Measurements from ENCODE around the gene KRTAP10-5. TPM values are rescaled to one million over a fixed set of nuclear protein-coding genes. Genes with fewer than 3 reads are reported as not detected.

Gene KRTAP10-5
- total RNA-seq, 4 donors from 2014 or later: not detected

DNA sequence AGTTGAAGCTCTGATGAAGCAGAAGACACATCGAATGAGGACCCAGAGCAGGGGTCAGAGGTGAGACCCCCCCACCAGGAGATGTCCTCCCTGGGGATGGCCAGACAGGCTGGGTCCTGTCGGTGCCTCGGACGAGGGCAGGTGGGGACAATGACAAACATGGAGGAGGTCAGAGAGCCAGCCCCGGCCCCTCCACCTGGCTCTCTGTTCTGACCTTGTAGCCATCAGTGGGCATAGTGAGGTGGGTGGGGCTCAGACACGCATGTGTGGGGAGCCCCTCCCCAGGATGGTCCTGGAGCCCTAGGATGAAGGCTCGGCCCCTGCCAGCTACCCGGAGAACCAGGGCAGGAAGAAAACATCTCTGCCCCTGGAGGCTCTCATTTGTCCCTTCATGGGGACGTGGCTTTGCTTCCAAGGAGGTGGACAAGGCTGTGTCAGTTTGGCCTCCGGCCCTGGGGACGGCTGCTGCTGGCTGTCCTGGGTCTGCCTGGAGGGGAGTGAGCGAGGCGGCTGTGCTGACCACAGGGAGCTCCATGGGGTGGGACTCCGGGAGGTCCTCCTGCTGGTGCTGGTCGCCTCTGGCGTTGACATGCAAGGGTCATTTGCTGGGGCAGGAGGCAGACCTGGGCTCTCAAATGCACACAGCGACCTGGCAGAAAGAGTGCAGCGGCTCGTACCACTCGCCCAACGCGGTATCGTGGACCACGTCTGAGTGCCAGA, 9.3 kb upstream of the KRTAP10-5 start:
- Histone ChIP-seq H3K4me3 (no peak overlapping the region), H3K27me3 (peaks cover 0 to 21% of the 10 kb centered on the region in 2 donors), H3K9me3 (peaks cover 0 to 22% (median 0%) of the 10 kb centered on the region in 4 donors), H3K36me3 (no peaks in the 10 kb centered on the region), H3K4me1 (no peaks in the 10 kb centered on the region), H3K27ac (no peak overlapping the region)
- TF ChIP-seq EP300 (IDR thresholded peaks at IDR 0.05) (no peak), POLR2A (IDR thresholded peaks at IDR 0.05) (no peak)
- TF ChIP-seq, protein P1, sequence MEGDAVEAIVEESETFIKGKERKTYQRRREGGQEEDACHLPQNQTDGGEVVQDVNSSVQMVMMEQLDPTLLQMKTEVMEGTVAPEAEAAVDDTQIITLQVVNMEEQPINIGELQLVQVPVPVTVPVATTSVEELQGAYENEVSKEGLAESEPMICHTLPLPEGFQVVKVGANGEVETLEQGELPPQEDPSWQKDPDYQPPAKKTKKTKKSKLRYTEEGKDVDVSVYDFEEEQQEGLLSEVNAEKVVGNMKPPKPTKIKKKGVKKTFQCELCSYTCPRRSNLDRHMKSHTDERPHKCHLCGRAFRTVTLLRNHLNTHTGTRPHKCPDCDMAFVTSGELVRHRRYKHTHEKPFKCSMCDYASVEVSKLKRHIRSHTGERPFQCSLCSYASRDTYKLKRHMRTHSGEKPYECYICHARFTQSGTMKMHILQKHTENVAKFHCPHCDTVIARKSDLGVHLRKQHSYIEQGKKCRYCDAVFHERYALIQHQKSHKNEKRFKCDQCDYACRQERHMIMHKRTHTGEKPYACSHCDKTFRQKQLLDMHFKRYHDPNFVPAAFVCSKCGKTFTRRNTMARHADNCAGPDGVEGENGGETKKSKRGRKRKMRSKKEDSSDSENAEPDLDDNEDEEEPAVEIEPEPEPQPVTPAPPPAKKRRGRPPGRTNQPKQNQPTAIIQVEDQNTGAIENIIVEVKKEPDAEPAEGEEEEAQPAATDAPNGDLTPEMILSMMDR (IDR thresholded peaks at IDR 0.05): no peak
- DNase-seq (ENCODE audit: low spot score in 2 of 2): no peak
- WGBS, 2 donors: 79 to 87% methylated on average over 14 to 24 of the region's 24 CpGs

DNA sequence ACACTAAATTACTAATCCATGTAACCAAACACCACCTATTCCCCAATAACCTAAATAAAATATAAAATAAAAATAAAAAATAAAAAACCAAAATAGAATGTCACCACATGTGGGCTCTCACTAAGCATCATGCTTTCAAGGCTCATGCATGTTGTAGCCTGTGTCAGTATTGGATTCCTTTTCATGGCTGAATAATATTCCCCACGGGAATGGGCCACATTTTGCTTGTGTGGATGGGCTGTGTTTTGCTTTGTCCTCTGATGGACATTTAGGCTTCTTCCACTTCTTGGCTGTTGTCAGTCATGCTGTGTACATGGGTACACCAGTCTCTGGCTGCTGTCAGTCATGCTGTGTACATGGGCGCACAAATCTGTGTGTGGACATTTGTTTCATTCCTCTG, 8.7 kb upstream of the KRTAP10-5 start:
- peaks cover 0 to 22% (median 0%) of the 10 kb centered on the region in 4 donors for H3K9me3 ChIP-seq
- no peak for DNase-seq (ENCODE audit: low spot score in 2 of 2)
- peaks cover 0 to 21% of the 10 kb centered on the region in 2 donors for H3K27me3 ChIP-seq

GRCh38 chr21:44585892-44586291, 5.5 kb upstream of the KRTAP10-5 start:
- Histone ChIP-seq H3K4me3 (no peak overlapping the region), H3K36me3 (no peaks in the 10 kb centered on the region), H3K4me1 (no peaks in the 10 kb centered on the region), H3K27ac (no peak overlapping the region), H3K9me3 (peaks cover 0 to 38% (median 3%) of the 10 kb centered on the region in 4 donors), H3K27me3 (peaks cover 0 to 11% of the 10 kb centered on the region in 2 donors)
- 81 to 95% methylated on average over 3 of the region's 3 CpGs for WGBS, 2 donors
- DNase-seq (ENCODE audit: low spot score in 2 of 2): no peak
- TF ChIP-seq, protein P1 (IDR thresholded peaks at IDR 0.05): no peak
- TF ChIP-seq EP300 (IDR thresholded peaks at IDR 0.05): no peak
- TF ChIP-seq POLR2A (IDR thresholded peaks at IDR 0.05): no peak

More for the DNA sequence above, 8.7 kb upstream of the KRTAP10-5 start:
- Histone ChIP-seq H3K36me3 (no peaks in the 10 kb centered on the region), H3K27ac (no peak overlapping the region), H3K4me1 (no peaks in the 10 kb centered on the region), H3K4me3 (no peak overlapping the region)
- 88 to 95% methylated on average over 2 of the region's 2 CpGs for WGBS, 2 donors
- TF ChIP-seq, protein P1 (IDR thresholded peaks at IDR 0.05): no peak
- TF ChIP-seq EP300 (IDR thresholded peaks at IDR 0.05) (no peak), POLR2A (IDR thresholded peaks at IDR 0.05) (no peak)

DNA sequence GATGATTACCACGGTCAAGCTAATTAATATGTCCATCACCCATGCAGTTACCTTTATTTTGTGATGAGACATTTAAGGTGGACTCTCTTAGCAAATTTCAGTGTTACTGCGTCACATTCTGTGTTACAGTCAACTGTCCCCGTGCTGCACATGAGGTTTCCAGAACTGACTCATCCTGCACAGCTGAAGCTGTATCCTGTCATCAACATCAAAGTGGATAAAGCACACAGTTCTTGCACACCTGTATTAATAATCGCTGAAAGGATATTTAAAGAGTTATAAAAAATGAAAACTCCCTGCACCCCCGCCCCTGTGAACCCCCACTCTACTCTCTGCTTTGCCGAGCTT, 3.4 kb upstream of the KRTAP10-5 start:
- peaks cover 0 to 54% (median 3%) of the 10 kb centered on the region in 4 donors for H3K9me3 ChIP-seq
- TF ChIP-seq POLR2A (IDR thresholded peaks at IDR 0.05) (no peak), EP300 (IDR thresholded peaks at IDR 0.05) (no peak)
- TF ChIP-seq, protein P1 (IDR thresholded peaks at IDR 0.05): no peak
- peaks cover 0 to 11% of the 10 kb centered on the region in 2 donors for H3K27me3 ChIP-seq
- no peaks in the 10 kb centered on the region for H3K4me1 ChIP-seq
- DNase-seq (ENCODE audit: low spot score in 2 of 2): no peak
- H3K27ac ChIP-seq: no peak overlapping the region
- H3K4me3 ChIP-seq: no peak overlapping the region
- 82 to 85% methylated on average over 6 of the region's 6 CpGs for WGBS, 2 donors
- H3K36me3 ChIP-seq: no peaks in the 10 kb centered on the region

- H3K4me1 ChIP-seq: no peaks in the 10 kb centered on the region
- H3K9me3 ChIP-seq: peaks cover 0 to 59% (median 3%) of the 10 kb centered on the region in 4 donors
- H3K27me3 ChIP-seq: peaks cover 0 to 11% of the 10 kb centered on the region in 2 donors
- no peak for DNase-seq (ENCODE audit: low spot score in 2 of 2)
- H3K4me3 ChIP-seq: no peak overlapping the region
- WGBS, 2 donors: 21 to 31% methylated on average over 11 of the region's 11 CpGs
- H3K36me3 ChIP-seq: no peaks in the 10 kb centered on the region
- TF ChIP-seq POLR2A (IDR thresholded peaks at IDR 0.05) (no peak), EP300 (IDR thresholded peaks at IDR 0.05) (no peak)
- TF ChIP-seq, protein P1 (IDR thresholded peaks at IDR 0.05): no peak
- H3K27ac ChIP-seq: no peak overlapping the region
Measured at GRCh38 chr21:44583089-44583799, 2.8 kb upstream of the KRTAP10-5 start.

All from tibial nerve (tissue), 4 donors.